Measurements from ENCODE around the gene SPEN. TPM values are rescaled to one million over a fixed set of nuclear protein-coding genes. Genes with fewer than 3 reads are reported as not detected.

SPEN gene
- total RNA-seq, 1 experiment from 2014 or later, result 46.4 TPM

DNA sequence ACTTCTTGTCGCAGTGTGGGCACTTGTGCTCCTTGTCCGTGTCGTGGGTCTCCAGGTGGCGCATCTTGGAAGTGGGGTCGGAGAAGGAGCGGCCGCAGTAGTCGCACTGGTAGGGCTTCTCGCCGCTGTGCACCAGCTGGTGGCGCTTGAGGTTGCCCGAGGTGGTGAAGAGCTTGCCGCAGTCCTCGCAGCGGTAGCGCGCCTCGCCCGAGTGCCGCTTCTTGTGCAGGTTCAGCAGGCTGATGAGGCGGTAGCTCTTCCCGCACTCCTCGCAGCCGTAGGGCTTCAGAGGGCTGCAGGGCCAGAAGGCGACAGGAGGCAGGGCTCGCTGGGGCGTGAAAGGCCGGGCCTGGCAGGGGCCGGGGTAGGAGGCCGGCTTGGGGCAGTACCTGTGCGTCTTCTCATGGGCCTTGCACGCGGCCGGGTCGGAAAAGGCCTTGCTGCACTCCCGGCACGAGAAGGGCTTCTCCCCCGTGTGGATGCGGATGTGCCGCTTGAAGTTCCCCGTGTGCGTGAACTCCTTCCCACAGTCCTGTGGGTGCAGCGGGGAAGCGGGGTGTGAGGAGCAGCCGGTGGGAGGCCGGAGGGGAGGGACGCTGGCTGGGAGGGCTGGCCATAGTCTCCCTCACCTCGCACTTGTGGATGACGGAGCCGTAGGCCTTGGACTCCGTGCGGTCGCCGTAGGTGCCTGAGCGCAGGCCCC, 97.0 kb downstream of the SPEN start:
- Mint-ChIP-seq H3K36me3 (ENCODE audit: insufficient read depth, unreplicated experiment) (peaks cover 55% of the 10 kb centered on the region), H3K9me3 (ENCODE audit: unreplicated experiment) (no peaks in the 10 kb centered on the region), H3K27me3 (ENCODE audit: insufficient read depth, unreplicated experiment) (no peaks in the 10 kb centered on the region), H3K4me1 (ENCODE audit: low read depth, unreplicated experiment) (no peaks in the 10 kb centered on the region), H3K4me3 (ENCODE audit: unreplicated experiment) (no peak overlapping the region), H3K27ac (ENCODE audit: unreplicated experiment) (no peak overlapping the region)
- CTCF ChIA-PET, result no interaction called here
- H3K36me3 ChIP-seq (ENCODE audit: control insufficient read depth, insufficient read depth, low read length), result no peaks in the 10 kb centered on the region
- DNase-seq, result no peak
- no peaks in the 10 kb centered on the region for H3K4me1 ChIP-seq
- TF ChIP-seq, protein P1, sequence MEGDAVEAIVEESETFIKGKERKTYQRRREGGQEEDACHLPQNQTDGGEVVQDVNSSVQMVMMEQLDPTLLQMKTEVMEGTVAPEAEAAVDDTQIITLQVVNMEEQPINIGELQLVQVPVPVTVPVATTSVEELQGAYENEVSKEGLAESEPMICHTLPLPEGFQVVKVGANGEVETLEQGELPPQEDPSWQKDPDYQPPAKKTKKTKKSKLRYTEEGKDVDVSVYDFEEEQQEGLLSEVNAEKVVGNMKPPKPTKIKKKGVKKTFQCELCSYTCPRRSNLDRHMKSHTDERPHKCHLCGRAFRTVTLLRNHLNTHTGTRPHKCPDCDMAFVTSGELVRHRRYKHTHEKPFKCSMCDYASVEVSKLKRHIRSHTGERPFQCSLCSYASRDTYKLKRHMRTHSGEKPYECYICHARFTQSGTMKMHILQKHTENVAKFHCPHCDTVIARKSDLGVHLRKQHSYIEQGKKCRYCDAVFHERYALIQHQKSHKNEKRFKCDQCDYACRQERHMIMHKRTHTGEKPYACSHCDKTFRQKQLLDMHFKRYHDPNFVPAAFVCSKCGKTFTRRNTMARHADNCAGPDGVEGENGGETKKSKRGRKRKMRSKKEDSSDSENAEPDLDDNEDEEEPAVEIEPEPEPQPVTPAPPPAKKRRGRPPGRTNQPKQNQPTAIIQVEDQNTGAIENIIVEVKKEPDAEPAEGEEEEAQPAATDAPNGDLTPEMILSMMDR (IDR thresholded peaks at IDR 0.05; ENCODE audit: insufficient read depth in 1 of 2, low read depth in 1 of 2, low read length in 1 of 2, severe bottlenecking in 1 of 2, unreplicated experiment in 1 of 2), result no peak
- no peaks in the 10 kb centered on the region for H3K27me3 ChIP-seq (replicated peaks; ENCODE audit: control insufficient read depth, insufficient read depth, low read length)
- no peaks in the 10 kb centered on the region for H3K9me3 ChIP-seq
- BruUV-seq (replicated peaks), result no TSS peak
- POLR2A ChIA-PET, result no interaction called here
- intact Hi-C loops (cut with micrococcal nuclease; ENCODE audit: unreplicated experiment), result no loop called here
- H3K4me3 ChIP-seq (ENCODE audit: low read depth, low read length), result no peak overlapping the region

DNA sequence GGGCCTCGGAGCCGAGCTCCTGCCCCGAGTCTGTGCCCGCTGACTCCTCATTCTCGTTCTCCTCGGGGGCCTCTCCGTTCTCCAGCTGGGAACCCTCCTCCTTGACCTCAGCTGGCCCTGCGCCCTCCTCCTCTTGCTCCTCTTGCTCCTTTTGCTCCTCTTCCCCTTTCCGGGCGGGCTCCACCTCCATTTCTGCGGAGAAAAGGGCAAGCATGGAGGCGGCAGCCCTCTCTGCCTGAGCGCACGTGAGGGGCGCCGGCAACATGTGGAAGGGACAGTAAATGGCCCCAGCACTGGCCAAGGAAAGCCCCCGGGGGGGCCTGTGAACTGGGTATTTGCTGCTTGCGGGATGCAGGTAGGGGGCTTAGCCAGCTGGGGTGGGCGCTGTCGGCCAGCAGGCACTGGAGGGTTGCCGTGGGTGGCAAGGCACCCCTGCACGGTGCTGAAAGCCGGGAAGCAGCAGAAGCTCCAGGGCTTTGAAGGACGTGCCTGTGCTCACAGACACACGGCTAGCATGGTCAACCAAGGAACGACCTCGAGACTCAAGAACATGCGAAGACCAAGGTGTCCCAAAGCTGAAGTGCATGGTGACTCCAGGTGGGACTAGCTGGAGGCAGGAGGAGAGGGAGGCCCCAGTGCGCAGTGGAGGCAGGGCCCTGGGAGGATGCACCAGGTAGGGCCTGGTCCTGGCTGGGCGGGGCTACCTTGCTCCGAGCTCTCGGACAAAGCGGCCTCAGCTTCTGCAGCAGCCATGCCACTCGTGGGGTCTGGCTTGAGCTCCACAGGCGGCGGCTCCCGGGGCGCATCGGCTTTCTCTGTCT, 97.7 kb downstream of the SPEN start:
- H3K4me1 Mint-ChIP-seq (ENCODE audit: low read depth, unreplicated experiment), result peaks cover under 1% of the 10 kb centered on the region
- H3K4me3 Mint-ChIP-seq (ENCODE audit: unreplicated experiment), result no peak overlapping the region
- no TSS peak for BruUV-seq (replicated peaks)
- TF ChIP-seq, protein P1 (IDR thresholded peaks at IDR 0.05; ENCODE audit: insufficient read depth in 1 of 2, low read depth in 1 of 2, low read length in 1 of 2, severe bottlenecking in 1 of 2, unreplicated experiment in 1 of 2), result no peak
- H3K27ac Mint-ChIP-seq (ENCODE audit: unreplicated experiment), result no peak overlapping the region
- no peaks in the 10 kb centered on the region for H3K27me3 Mint-ChIP-seq (ENCODE audit: insufficient read depth, unreplicated experiment)
- Histone ChIP-seq H3K4me3 (ENCODE audit: low read depth, low read length) (no peak overlapping the region), H3K36me3 (ENCODE audit: control insufficient read depth, insufficient read depth, low read length) (no peaks in the 10 kb centered on the region), H3K4me1 (peaks cover 2% of the 10 kb centered on the region; the same call in 1 of the 2 replicates), H3K27me3 (replicated peaks; ENCODE audit: control insufficient read depth, insufficient read depth, low read length) (no peaks in the 10 kb centered on the region), H3K9me3 (no peaks in the 10 kb centered on the region)
- intact Hi-C loops (cut with micrococcal nuclease; ENCODE audit: unreplicated experiment), result no loop called here
- no peaks in the 10 kb centered on the region for H3K9me3 Mint-ChIP-seq (ENCODE audit: unreplicated experiment)
- H3K36me3 Mint-ChIP-seq (ENCODE audit: insufficient read depth, unreplicated experiment), result peaks cover 47% of the 10 kb centered on the region
- CTCF ChIA-PET, result no interaction called here
- no peak for DNase-seq
- POLR2A ChIA-PET, result no interaction called here

DNA sequence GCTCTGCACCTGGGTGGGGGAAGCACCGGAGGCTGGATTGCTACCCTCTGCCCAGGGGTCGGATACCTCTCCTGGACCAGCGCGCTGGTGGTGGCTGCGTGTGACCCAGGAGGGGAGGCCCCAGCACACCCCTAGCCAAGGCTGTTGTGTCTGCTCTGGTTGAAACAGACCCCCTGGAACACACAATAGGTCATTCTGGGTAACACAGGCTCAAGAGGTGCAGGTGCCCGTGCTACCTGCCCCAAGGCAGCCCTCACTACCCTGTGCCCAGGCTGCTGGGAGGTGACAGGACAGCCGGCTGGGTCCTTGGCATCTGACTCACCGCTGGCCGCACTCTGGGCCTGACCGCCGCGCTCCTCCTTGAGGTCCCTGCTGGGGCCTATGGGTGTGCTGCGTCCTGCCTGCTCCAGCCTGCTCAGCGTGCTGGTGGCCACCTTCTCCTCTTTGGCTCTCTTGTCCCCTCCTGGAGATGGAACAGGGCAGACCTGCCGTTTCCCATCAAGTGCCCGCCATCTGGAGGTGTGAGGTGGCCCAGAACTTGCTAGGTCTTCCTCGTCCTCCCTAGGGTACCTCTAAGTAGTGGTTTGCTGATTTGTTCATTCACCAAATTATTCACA, 98.4 kb downstream of the SPEN start:
- BruUV-seq (replicated peaks), result no TSS peak
- Histone ChIP-seq H3K4me1 (peaks cover 9% of the 10 kb centered on the region), H3K36me3 (ENCODE audit: control insufficient read depth, insufficient read depth, low read length) (no peaks in the 10 kb centered on the region), H3K27me3 (replicated peaks; ENCODE audit: control insufficient read depth, insufficient read depth, low read length) (no peaks in the 10 kb centered on the region), H3K4me3 (ENCODE audit: low read depth, low read length) (no peak overlapping the region), H3K9me3 (no peaks in the 10 kb centered on the region)
- ChIA-PET CTCF (no interaction called here), POLR2A (no interaction called here)
- Mint-ChIP-seq H3K27me3 (ENCODE audit: insufficient read depth, unreplicated experiment) (no peaks in the 10 kb centered on the region), H3K27ac (ENCODE audit: unreplicated experiment) (no peak overlapping the region), H3K4me1 (ENCODE audit: low read depth, unreplicated experiment) (peaks cover 7% of the 10 kb centered on the region), H3K9me3 (ENCODE audit: unreplicated experiment) (no peaks in the 10 kb centered on the region), H3K4me3 (ENCODE audit: unreplicated experiment) (no peak overlapping the region), H3K36me3 (ENCODE audit: insufficient read depth, unreplicated experiment) (peaks cover 40% of the 10 kb centered on the region)
- intact Hi-C loops (cut with micrococcal nuclease; ENCODE audit: unreplicated experiment), result no loop called here
- TF ChIP-seq, protein P1 (IDR thresholded peaks at IDR 0.05; ENCODE audit: insufficient read depth in 1 of 2, low read depth in 1 of 2, low read length in 1 of 2, severe bottlenecking in 1 of 2, unreplicated experiment in 1 of 2), result no peak
- DNase-seq, result no peak
